HepG2 (cell line): ENCODE data around the gene CALD1. TPM values are rescaled to one million over a fixed set of nuclear protein-coding genes. Genes with fewer than 3 reads are reported as not detected.

Experiments used
- ATAC-seq: fragments of 200-7000 bp; cut with Tn5 transposase; 3 replicates; pipeline ENCODE4 v1.9.1; 2020; ENCODE audit warnings: mild to moderate bottlenecking, moderate library complexity
- BruUV-seq: library from RNA; stranded (reverse); fragments of 400-500 nt; replicated peaks from 2 replicates; lab custom pipeline; 2021; lab: Mats Ljungman, UMichigan
- CTCF ChIA-PET: fragments of 300-600 bp; formaldehyde crosslinking; extraction: SDS; loops from one replicate; lab custom pipeline; 2021; ENCODE audit warnings: low total read pairs, inconsistent platforms, low intra/inter-chr PET ratio; lab: Yijun Ruan, JAX
- POLR2A ChIA-PET: fragments of 350-600 bp; sonication (Branson Sonifier 250); formaldehyde crosslinking; loops from one replicate; lab custom pipeline; 2020; ENCODE audit warnings: antibody characterized with exemption, inconsistent platforms; lab: Yijun Ruan, JAX
- DNase-seq: peaks from one replicate; pipeline ENCODE4 v3.0.0-alpha.2; 2015; ENCODE audit warnings: low spot score
- FAIRE-seq: peaks from 3 replicates; lab custom pipeline; 2011; peaks lifted over from hg19 to GRCh38; lab: Jason Lieb, UNC
- H2AFZ ChIP-seq: one replicate; pipeline ENCODE4 v1.6.1; 2011; ENCODE audit warnings: low read length, inconsistent platforms
- H3K27ac ChIP-seq: fragments of 300-600 bp; 3 replicates; pipeline ENCODE4 v1.8.0; 2011; ENCODE audit warnings: mixed run types, mild to moderate bottlenecking, mixed read lengths, low read length, inconsistent platforms; ENCODE audit not compliant: insufficient read depth; ENCODE audit errors: extremely low read length
- H3K27me3 ChIP-seq, 2 experiments: fragments of 200-600 bp in 1 of 2; 2 replicates in 1 of 2; 3 replicates in 1 of 2; pipeline versions ENCODE4 v1.6.0 to v1.8.0; 2011; ENCODE audit warnings: low read length in 2 of 2, mild to moderate bottlenecking in 2 of 2, moderate library complexity in 2 of 2, inconsistent platforms in 1 of 2; ENCODE audit not compliant: insufficient read depth in 2 of 2, control insufficient read depth in 1 of 2
- H3K36me3 ChIP-seq, 2 experiments: fragments of 200-600 bp in 1 of 2; replicated peaks in 1 of 2; 2 replicates in 1 of 2; 3 replicates in 1 of 2; pipeline versions ENCODE4 v1.5.1 to v1.8.0; 2011; ENCODE audit warnings: low read length in 2 of 2, inconsistent platforms in 1 of 2; ENCODE audit not compliant: insufficient read depth in 2 of 2, control insufficient read depth in 1 of 2
- H3K4me1 ChIP-seq: 2 replicates; pipeline ENCODE4 v1.5.1; 2012; ENCODE audit warnings: low read length, inconsistent platforms; ENCODE audit not compliant: insufficient read depth
- H3K4me2 ChIP-seq: 2 replicates; pipeline ENCODE4 v1.6.0; 2011; ENCODE audit warnings: low read depth, low read length, inconsistent platforms
- H3K4me3 ChIP-seq, 3 experiments: fragments of 200-600 bp in 1 of 3; sonication (generic), shearing (Covaris generic) in 1 of 3; replicated peaks in 1 of 3; 2 replicates each; pipeline ENCODE4 v1.5.1; 2011 to 2016; ENCODE audit warnings: low read length in 3 of 3, inconsistent platforms in 2 of 3, low read depth in 2 of 3, mild to moderate bottlenecking in 2 of 3, control low read depth in 1 of 3, mixed read lengths in 1 of 3; ENCODE audit not compliant: insufficient read depth in 1 of 3
- H3K79me2 ChIP-seq: one replicate; pipeline ENCODE4 v1.6.1; 2011; ENCODE audit warnings: low read length, inconsistent platforms; ENCODE audit not compliant: insufficient read depth
- H3K9ac ChIP-seq: 2 replicates; pipeline ENCODE4 v1.6.0; 2011; ENCODE audit warnings: mild to moderate bottlenecking, low read depth, low read length, inconsistent platforms; ENCODE audit not compliant: insufficient read depth
- H3K9me3 ChIP-seq: 2 replicates; pipeline ENCODE4 v1.5.1; 2012; ENCODE audit warnings: mild to moderate bottlenecking, low read length
- H4K20me1 ChIP-seq: 2 replicates; pipeline ENCODE4 v1.6.0; 2011; ENCODE audit warnings: inconsistent platforms, mild to moderate bottlenecking, low read length, moderate library complexity; ENCODE audit not compliant: insufficient read depth
- GABPA ChIP-seq, 2 experiments: IDR thresholded peaks; 2 replicates each; pipeline ENCODE4 v1.6.1; 2011 to 2016; ENCODE audit warnings: low read depth in 2 of 2, low read length in 1 of 2, missing biosample characterization in 1 of 2, missing genetic modification characterization in 1 of 2
- HMG20A ChIP-seq: IDR thresholded peaks from 2 replicates; pipeline ENCODE4 v1.6.1; 2016; ENCODE audit warnings: borderline replicate concordance
- KLF16 ChIP-seq, 2 experiments: sonication (generic) in 1 of 2; formaldehyde crosslinking in 1 of 2; IDR thresholded peaks; 2 replicates each; pipeline versions ENCODE4 v1.6.1 to v1.8.0; 2016 to 2023; ENCODE audit warnings: missing genetic modification reagents in 2 of 2, missing compliant biosample characterization in 1 of 2
- SRSF4 ChIP-seq: fragments of 200-400 bp; formaldehyde crosslinking; IDR thresholded peaks from one replicate; pipeline ENCODE4 v1.6.1; 2018; ENCODE audit warnings: mild to moderate bottlenecking, low read depth, low read length, moderate library complexity; ENCODE audit not compliant: poor library complexity, severe bottlenecking
- ZNF235 ChIP-seq: sonication (generic); formaldehyde crosslinking; IDR thresholded peaks from 2 replicates; pipeline ENCODE4 v1.8.1; 2023; ENCODE audit warnings: mild to moderate bottlenecking, missing genetic modification reagents, borderline replicate concordance
- ZNF670 ChIP-seq: sonication (generic); formaldehyde crosslinking; IDR thresholded peaks from 2 replicates; pipeline ENCODE4 v1.8.0; 2022; ENCODE audit warnings: mild to moderate bottlenecking, missing genetic modification reagents, borderline replicate concordance
- ZNF75D ChIP-seq: sonication (generic); formaldehyde crosslinking; IDR thresholded peaks from 2 replicates; pipeline ENCODE4 v1.8.1; 2023; ENCODE audit warnings: missing genetic modification reagents, mild to moderate bottlenecking, borderline replicate concordance
- WGBS: methylation state at CpG from one replicate; pipeline ENCODE4 v1.1.6; 2017; ENCODE audit warnings: low lambda C conversion rate; 5-methylcytosine and 5-hydroxymethylcytosine counted together
- in situ Hi-C: cut with HindIII; loops from 2 replicates; pipeline ENCODE4 v1.10.0; 2017; ENCODE audit warnings: low pct_unique_long_range_greater_than_20kb; ENCODE audit not compliant: extremely low pct_ligation_motif_present
- intact Hi-C: fragments of 100-400 bp; cut with micrococcal nuclease; formaldehyde crosslinking; loops from one replicate; pipeline ENCODE4 v1.10.0; 2022; ENCODE audit not compliant: unreplicated experiment
- polyA plus RNA-seq, 8 experiments: library from polyadenylated mRNA; depleted of rRNA in 3 of 8; stranded (reverse) in 7 of 8; unstranded in 1 of 8; fragments of >200 nt; fragmentation: Illumina TruSeq in 4 of 8; extraction: Trizol in 4 of 8; gene quantifications; 2 replicates each; pipeline versions ENCODE4 v1.2.1 to v1.2.3, GENCODE V29; 2011 to 2016; ENCODE audit warnings: low read depth in 4 of 8, missing spikeins in 1 of 8, mixed read lengths in 1 of 8; ENCODE audit not compliant: insufficient read depth in 1 of 8
- total RNA-seq, 5 experiments: library from RNA; depleted of rRNA; stranded (reverse); fragments of >200 nt; fragmentation: Illumina TruSeq; extraction: Trizol; gene quantifications; 2 replicates each; pipeline ENCODE4 v1.2.3, GENCODE V29; 2016; ENCODE audit warnings: low read depth in 1 of 5
- TF ChIP-seq, protein P1 (sequence below): IDR thresholded peaks from 2 replicates; pipeline ENCODE4 v1.6.1; 2018; ENCODE audit warnings: missing genetic modification reagents, mild to moderate bottlenecking, missing compliant biosample characterization
- TF ChIP-seq, protein P2 (sequence below): sonication (generic); formaldehyde crosslinking; IDR thresholded peaks from 2 replicates; pipeline ENCODE4 v1.5.0; 2020; ENCODE audit warnings: missing genetic modification reagents, mild to moderate bottlenecking, borderline replicate concordance

CALD1 gene
- total and polyA plus RNA-seq, 2 of the 13 experiments (the other 11 are each of a cell fraction or from before 2014, with no cell fraction given), result 53.0 to 112 TPM

DNA sequence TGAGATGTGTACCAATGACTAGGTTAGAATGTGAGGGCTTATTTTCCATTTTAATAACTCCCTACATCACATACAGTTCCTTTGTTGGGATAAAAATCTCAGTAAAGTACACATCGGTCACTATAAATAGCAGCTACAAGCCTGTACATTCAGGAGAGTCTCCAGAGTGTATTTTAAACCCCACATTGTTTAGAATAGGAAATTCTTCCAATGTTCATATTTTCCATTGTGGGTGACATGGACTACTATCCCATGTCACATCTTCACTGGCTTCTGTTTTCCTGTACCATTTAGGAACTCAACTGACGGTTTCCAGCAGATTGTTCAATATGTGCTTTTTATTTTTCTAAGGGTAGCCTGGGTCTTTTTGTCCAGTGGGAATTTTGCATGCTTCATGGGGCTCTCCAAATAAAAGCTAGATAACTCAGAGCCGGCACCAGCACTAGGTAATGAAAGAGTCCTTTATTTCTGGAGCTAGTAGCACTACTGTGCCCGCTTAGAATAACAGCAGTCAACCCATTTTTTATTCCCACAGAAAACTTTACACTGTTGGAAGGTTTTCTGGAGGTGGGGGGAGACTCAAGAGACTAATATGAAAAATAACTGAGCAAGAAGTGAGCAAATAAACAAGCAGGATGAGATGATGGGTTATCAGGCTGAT, 100.5 kb downstream of the CALD1 start:
- no peaks in the 10 kb centered on the region for H3K36me3 ChIP-seq
- POLR2A ChIA-PET, result no interaction called here
- H3K9me3 ChIP-seq, result no peaks in the 10 kb centered on the region
- H3K27me3 ChIP-seq, result no peaks in the 10 kb centered on the region
- H3K4me3 ChIP-seq, result no peak overlapping the region
- DNase-seq (no peak), FAIRE-seq (no peak), ATAC-seq (no peak)
- H2AFZ ChIP-seq, result no peak overlapping the region
- in situ Hi-C loops (no loop called here), intact Hi-C loops (loop anchor here (5.0 kb wide), 1 partner anchor 62 kb away; no protein-coding TSS in a partner anchor)
- no peak overlapping the region for H3K27ac ChIP-seq
- no TSS peak for BruUV-seq
- no peaks in the 10 kb centered on the region for H4K20me1 ChIP-seq
- TF ChIP-seq SRSF4 (no peak), ZNF235 (CRISPR knock-in tag) (no peak), GABPA (IDR thresholded peaks at IDR 0.05; ENCODE audit: low read depth, low read length) (no peak), GABPA (CRISPR knock-in tag; IDR thresholded peaks at IDR 0.05; ENCODE audit: low read depth) (no peak), HMG20A (CRISPR knock-in tag) (no peak), KLF16 (CRISPR knock-in tag; IDR thresholded peaks at IDR 0.05) (no peak), ZNF75D (CRISPR knock-in tag) (no peak), ZNF670 (CRISPR knock-in tag) (no peak)
- TF ChIP-seq, protein P1, sequence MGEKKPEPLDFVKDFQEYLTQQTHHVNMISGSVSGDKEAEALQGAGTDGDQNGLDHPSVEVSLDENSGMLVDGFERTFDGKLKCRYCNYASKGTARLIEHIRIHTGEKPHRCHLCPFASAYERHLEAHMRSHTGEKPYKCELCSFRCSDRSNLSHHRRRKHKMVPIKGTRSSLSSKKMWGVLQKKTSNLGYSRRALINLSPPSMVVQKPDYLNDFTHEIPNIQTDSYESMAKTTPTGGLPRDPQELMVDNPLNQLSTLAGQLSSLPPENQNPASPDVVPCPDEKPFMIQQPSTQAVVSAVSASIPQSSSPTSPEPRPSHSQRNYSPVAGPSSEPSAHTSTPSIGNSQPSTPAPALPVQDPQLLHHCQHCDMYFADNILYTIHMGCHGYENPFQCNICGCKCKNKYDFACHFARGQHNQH (CRISPR knock-in tag), result no peak
- TF ChIP-seq, protein P2, sequence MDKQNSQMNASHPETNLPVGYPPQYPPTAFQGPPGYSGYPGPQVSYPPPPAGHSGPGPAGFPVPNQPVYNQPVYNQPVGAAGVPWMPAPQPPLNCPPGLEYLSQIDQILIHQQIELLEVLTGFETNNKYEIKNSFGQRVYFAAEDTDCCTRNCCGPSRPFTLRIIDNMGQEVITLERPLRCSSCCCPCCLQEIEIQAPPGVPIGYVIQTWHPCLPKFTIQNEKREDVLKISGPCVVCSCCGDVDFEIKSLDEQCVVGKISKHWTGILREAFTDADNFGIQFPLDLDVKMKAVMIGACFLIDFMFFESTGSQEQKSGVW (CRISPR knock-in tag), result no peak
- 75% methylated on average over 4 of the region's 4 CpGs for WGBS
- no peaks in the 10 kb centered on the region for H3K79me2 ChIP-seq
- CTCF ChIA-PET, result no interaction called here
- H3K4me1 ChIP-seq, result no peaks in the 10 kb centered on the region
- no peak overlapping the region for H3K4me2 ChIP-seq
- no peak overlapping the region for H3K9ac ChIP-seq
